Gastroesophageal sphincter (tissue), 4 donors: ENCODE results near the gene GCDH. TPM values are rescaled to one million over a fixed set of nuclear protein-coding genes. Genes with fewer than 3 reads are reported as not detected.

Source experiments
- ATAC-seq: fragments of 150-250 bp; one replicate; pipeline ENCODE4 v1.9.1; 2016; ENCODE audit warnings: mild to moderate bottlenecking, moderate library complexity
- H3K27ac ChIP-seq, 4 donors: fragments of 200-600 bp; sonication (generic) in 3 of 4; 1 replicate in 3 of 4; 2 replicates in 1 of 4; pipeline ENCODE4 v1.5.1; 2016 to 2019
- H3K27me3 ChIP-seq: fragments of 200-600 bp; sonication (generic); one replicate; pipeline ENCODE4 v1.5.1; 2019
- H3K36me3 ChIP-seq, 2 donors: fragments of 200-600 bp; sonication (generic); one replicate each; pipeline ENCODE4 v1.5.1; 2019; ENCODE audit warnings: control low read depth in 1 of 2
- H3K4me1 ChIP-seq, 3 donors: fragments of 200-600 bp; sonication (generic); 1 replicate in 2 of 3; 2 replicates in 1 of 3; pipeline ENCODE4 v1.5.1; 2016 to 2019; ENCODE audit warnings: control low read depth in 2 of 3
- H3K4me3 ChIP-seq, 2 donors: fragments of 200-600 bp; sonication (generic); one replicate each; pipeline ENCODE4 v1.5.1; 2019; ENCODE audit warnings: mild to moderate bottlenecking in 1 of 2, moderate library complexity in 1 of 2
- H3K9me3 ChIP-seq, 3 donors: fragments of 200-600 bp; sonication (generic); one replicate each; pipeline ENCODE4 v1.5.1; 2017 to 2019; ENCODE audit warnings: control low read depth in 2 of 3
- EP300 ChIP-seq: sonication (generic); formaldehyde crosslinking; IDR thresholded peaks from one replicate; pipeline ENCODE4 v1.6.1; 2017; ENCODE audit warnings: antibody characterized with exemption, mild to moderate bottlenecking
- POLR2A ChIP-seq, 2 donors: fragments of 450-650 bp; IDR thresholded peaks; one replicate each; pipeline ENCODE4 v1.6.1; 2017; ENCODE audit warnings: antibody characterized with exemption in 2 of 2, mild to moderate bottlenecking in 2 of 2, moderate library complexity in 1 of 2
- POLR2AphosphoS5 ChIP-seq: sonication (generic); formaldehyde crosslinking; IDR thresholded peaks from one replicate; pipeline ENCODE4 v1.6.1; 2017; ENCODE audit warnings: antibody characterized with exemption
- WGBS, 2 donors: methylation state at CpG; one replicate each; pipeline ENCODE4 v1.1.5; 2018; ENCODE audit warnings: low coverage in 1 of 2; 5-methylcytosine and 5-hydroxymethylcytosine counted together
- total RNA-seq, 4 donors: library from RNA; depleted of rRNA; stranded (reverse); fragments of >200 nt; gene quantifications; one replicate each; pipeline ENCODE4 v1.1.0, GENCODE V29; 2016
- TF ChIP-seq, protein P1 (sequence below), 4 experiments: fragments of 200-600 bp in 2 of 4; fragments of 450-650 bp in 2 of 4; sonication (generic) in 1 of 4; IDR thresholded peaks; one replicate each; pipeline ENCODE4 v1.5.1; 2017 to 2019; ENCODE audit warnings: antibody characterized with exemption in 4 of 4, mild to moderate bottlenecking in 2 of 4, moderate library complexity in 2 of 4

Gene GCDH
- total RNA-seq, 4 donors from 2014 or later: 46.7 to 87.6 (median 56.3) TPM

DNA sequence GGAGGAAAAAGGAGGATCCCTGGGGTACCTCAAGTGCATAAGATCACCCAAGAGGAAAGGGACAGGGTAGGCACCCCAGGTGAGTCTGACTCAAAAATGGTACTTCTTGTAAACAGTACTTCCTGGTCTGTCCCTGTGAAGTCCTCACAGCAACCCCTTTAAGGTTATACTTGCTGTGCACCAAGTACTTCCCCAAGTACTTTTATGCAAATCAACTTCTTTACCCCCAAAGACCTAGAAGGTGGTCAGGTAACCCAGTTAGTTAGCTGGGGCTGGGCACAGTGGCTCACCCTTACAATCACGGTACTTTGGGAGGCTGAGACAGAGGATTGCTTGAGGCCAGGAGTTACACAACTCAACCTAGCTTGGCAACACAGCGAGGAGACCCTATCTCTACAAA, 49.9 kb downstream of the GCDH start:
- no peaks in the 10 kb centered on the region for H3K9me3 ChIP-seq
- no peak for ATAC-seq
- H3K4me1 ChIP-seq: peaks cover 2 to 74% (median 23%) of the 10 kb centered on the region in 3 donors
- no peak overlapping the region for H3K4me3 ChIP-seq
- TF ChIP-seq POLR2A (IDR thresholded peaks at IDR 0.05): no peak
- TF ChIP-seq EP300: no peak
- no peak for TF ChIP-seq POLR2AphosphoS5
- TF ChIP-seq, protein P1, sequence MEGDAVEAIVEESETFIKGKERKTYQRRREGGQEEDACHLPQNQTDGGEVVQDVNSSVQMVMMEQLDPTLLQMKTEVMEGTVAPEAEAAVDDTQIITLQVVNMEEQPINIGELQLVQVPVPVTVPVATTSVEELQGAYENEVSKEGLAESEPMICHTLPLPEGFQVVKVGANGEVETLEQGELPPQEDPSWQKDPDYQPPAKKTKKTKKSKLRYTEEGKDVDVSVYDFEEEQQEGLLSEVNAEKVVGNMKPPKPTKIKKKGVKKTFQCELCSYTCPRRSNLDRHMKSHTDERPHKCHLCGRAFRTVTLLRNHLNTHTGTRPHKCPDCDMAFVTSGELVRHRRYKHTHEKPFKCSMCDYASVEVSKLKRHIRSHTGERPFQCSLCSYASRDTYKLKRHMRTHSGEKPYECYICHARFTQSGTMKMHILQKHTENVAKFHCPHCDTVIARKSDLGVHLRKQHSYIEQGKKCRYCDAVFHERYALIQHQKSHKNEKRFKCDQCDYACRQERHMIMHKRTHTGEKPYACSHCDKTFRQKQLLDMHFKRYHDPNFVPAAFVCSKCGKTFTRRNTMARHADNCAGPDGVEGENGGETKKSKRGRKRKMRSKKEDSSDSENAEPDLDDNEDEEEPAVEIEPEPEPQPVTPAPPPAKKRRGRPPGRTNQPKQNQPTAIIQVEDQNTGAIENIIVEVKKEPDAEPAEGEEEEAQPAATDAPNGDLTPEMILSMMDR (IDR thresholded peaks at IDR 0.05): no peak
- peaks cover 0 to 51% of the 10 kb centered on the region in 2 donors for H3K36me3 ChIP-seq
- H3K27me3 ChIP-seq: no peaks in the 10 kb centered on the region
- peak overlapping the region in 3 of 4 donors; percentile 12 to 96 (median 93) for H3K27ac ChIP-seq
- 69 to 100% methylated on average over 1 to 2 of the region's 2 CpGs for WGBS, 2 donors

DNA sequence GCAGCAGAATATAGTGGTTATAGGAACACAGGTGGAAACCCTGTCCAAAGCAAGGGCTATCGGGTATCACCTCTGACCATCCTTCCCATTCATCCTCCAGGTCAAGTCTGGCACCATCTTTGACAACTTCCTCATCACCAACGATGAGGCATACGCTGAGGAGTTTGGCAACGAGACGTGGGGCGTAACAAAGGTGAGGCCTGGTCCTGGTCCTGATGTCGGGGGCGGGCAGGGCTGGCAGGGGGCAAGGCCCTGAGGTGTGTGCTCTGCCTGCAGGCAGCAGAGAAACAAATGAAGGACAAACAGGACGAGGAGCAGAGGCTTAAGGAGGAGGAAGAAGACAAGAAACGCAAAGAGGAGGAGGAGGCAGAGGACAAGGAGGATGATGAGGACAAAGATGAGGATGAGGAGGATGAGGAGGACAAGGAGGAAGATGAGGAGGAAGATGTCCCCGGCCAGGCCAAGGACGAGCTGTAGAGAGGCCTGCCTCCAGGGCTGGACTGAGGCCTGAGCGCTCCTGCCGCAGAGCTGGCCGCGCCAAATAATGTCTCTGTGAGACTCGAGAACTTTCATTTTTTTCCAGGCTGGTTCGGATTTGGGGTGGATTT, 52.6 kb downstream of the GCDH start:
- no peak overlapping the region for H3K4me3 ChIP-seq
- no peaks in the 10 kb centered on the region for H3K27me3 ChIP-seq
- TF ChIP-seq, protein P1 (IDR thresholded peaks at IDR 0.05): no peak
- TF ChIP-seq POLR2AphosphoS5: no peak
- TF ChIP-seq POLR2A (IDR thresholded peaks at IDR 0.05): no peak
- no peak for TF ChIP-seq EP300
- peak overlapping the region in 3 of 4 donors; percentile 42 to 97 (median 43) for H3K27ac ChIP-seq
- ATAC-seq: no peak
- H3K4me1 ChIP-seq: peaks cover 0 to 89% (median 30%) of the 10 kb centered on the region in 3 donors
- H3K9me3 ChIP-seq: no peaks in the 10 kb centered on the region
- 79 to 80% methylated on average over 11 to 12 of the region's 18 CpGs for WGBS, 2 donors
- peaks cover 0 to 64% of the 10 kb centered on the region in 2 donors for H3K36me3 ChIP-seq

DNA sequence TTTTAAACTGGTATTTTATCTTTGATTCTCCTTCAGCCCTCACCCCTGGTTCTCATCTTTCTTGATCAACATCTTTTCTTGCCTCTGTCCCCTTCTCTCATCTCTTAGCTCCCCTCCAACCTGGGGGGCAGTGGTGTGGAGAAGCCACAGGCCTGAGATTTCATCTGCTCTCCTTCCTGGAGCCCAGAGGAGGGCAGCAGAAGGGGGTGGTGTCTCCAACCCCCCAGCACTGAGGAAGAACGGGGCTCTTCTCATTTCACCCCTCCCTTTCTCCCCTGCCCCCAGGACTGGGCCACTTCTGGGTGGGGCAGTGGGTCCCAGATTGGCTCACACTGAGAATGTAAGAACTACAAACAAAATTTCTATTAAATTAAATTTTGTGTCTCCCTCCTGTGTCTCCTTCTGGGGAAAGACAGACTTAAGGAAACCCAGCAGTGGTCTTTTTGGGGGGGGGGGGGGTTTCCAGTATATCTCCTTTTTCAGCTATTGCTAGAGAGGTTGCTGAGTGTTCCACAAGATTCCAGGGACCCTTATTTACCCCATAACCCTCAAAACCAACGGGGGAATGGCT, 53.2 kb downstream of the GCDH start:
- WGBS, 2 donors: 55 to 71% methylated on average over 1 of the region's 2 CpGs
- Histone ChIP-seq H3K9me3 (no peaks in the 10 kb centered on the region), H3K27me3 (no peaks in the 10 kb centered on the region), H3K36me3 (peaks cover 0 to 70% of the 10 kb centered on the region in 2 donors), H3K4me3 (no peak overlapping the region), H3K27ac (peak overlapping the region in 3 of 4 donors; percentile 94 to 97 (median 96)), H3K4me1 (peaks cover 0 to 90% (median 30%) of the 10 kb centered on the region in 3 donors)
- TF ChIP-seq POLR2AphosphoS5 (no peak), POLR2A (IDR thresholded peaks at IDR 0.05) (no peak), EP300 (no peak)
- TF ChIP-seq, protein P1 (IDR thresholded peaks at IDR 0.05): no peak
- no peak for ATAC-seq

DNA sequence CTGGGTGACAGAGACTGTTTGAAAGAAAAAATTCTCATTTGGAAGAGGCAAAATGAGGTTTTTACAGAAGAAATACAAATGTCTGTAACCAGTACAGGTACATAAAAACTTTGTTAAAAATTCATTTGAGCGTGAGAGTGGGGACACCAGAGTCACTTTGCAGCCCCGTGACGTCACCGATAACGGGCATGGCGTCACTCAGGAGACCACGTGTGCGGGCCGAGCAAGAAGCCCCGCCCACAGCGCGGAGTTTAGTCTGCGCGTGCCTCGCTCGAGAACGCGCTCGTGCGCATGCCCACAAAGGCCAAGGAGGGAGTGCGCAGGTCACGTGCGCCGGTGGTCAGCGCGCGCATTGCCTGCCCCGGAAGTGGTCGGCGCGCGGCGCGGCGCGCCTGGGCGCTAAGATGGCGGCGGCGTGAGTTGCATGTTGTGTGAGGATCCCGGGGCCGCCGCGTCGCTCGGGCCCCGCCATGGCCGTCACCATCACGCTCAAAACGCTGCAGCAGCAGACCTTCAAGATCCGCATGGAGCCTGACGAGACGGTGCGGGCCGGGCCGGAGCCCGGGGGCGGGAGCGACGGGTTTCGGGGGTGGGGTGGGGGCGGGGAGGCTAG, 54.6 kb downstream of the GCDH start, which contains the start of gene RAD23A:
Gene RAD23A, plus strand, starts transcription at position 384 of the 613 bp plus-strand sequence. Its CDS starts 87 bp downstream, at position 471.
- no peaks in the 10 kb centered on the region for H3K27me3 ChIP-seq
- peak within 1 kb of the TSS; percentile 92 to 97 (median 95) for H3K27ac ChIP-seq
- TF ChIP-seq POLR2AphosphoS5 (peak; percentile 94), POLR2A (IDR thresholded peaks at IDR 0.05) (peak; percentile 86 to 92), EP300 (no peak)
- TF ChIP-seq, protein P1 (IDR thresholded peaks at IDR 0.05): peak in 2 of 4 experiments; percentile 29 to 39
- ATAC-seq: peak; percentile 96
- H3K4me3 ChIP-seq: peak within 1 kb of the TSS; percentile 96 to 99
- 3 to 4% methylated on average over 5 to 7 of the region's 62 CpGs for WGBS, 2 donors
- peaks cover 0 to 76% (median 18%) of the 10 kb centered on the region in 3 donors for H3K4me1 ChIP-seq
- H3K9me3 ChIP-seq: no peaks in the 10 kb centered on the region
- H3K36me3 ChIP-seq: peaks cover 0 to 75% of the 10 kb centered on the region in 2 donors
